T-helper 1 cell (primary cell): ENCODE data around the gene SALL3.

Experiments
- DNase-seq, 5 donors: peaks; one replicate each; pipeline ENCODE4 v3.0.0-alpha.2; 2012 to 2020

Gene SALL3

GRCh38 chr18:78981394-78981831 lies 1.8 kb downstream of the SALL3 start:
- no peak for DNase-seq

- DNase-seq, result no peak
Observed at GRCh38 chr18:78981989-78982620, 2.5 kb downstream of the SALL3 start.

GRCh38 chr18:78983512-78983911 lies 3.9 kb downstream of the SALL3 start:
- no peak for DNase-seq

- DNase-seq, result peak in 1 of 5 donors; percentile 22
Observed at GRCh38 chr18:78984941-78985784, 5.5 kb downstream of the SALL3 start.

GRCh38 chr18:78986018-78986481 lies 6.4 kb downstream of the SALL3 start:
- DNase-seq, result no peak

- DNase-seq, result no peak
Observed at GRCh38 chr18:78991446-78991845, 11.8 kb downstream of the SALL3 start.

- no peak for DNase-seq
Observed at GRCh38 chr18:78992041-78993011, 12.7 kb downstream of the SALL3 start.

GRCh38 chr18:78993014-78993926 lies 13.7 kb downstream of the SALL3 start:
- DNase-seq, result no peak

GRCh38 chr18:78994000-78994399 lies 14.4 kb downstream of the SALL3 start:
- DNase-seq, result no peak

GRCh38 chr18:78994531-78994930 lies 14.9 kb downstream of the SALL3 start:
- no peak for DNase-seq

- DNase-seq, result no peak
Observed at GRCh38 chr18:78994977-78995582, 15.5 kb downstream of the SALL3 start.

GRCh38 chr18:78995740-78996395 lies 16.2 kb downstream of the SALL3 start:
- DNase-seq, result no peak

GRCh38 chr18:78996741-78997490 lies 17.3 kb downstream of the SALL3 start:
- no peak for DNase-seq

GRCh38 chr18:78998371-78999071 lies 18.9 kb downstream of the SALL3 start:
- no peak for DNase-seq

- no peak for DNase-seq
Observed at GRCh38 chr18:78999939-79000338, 20.3 kb downstream of the SALL3 start.

GRCh38 chr18:79000997-79001396 lies 21.4 kb downstream of the SALL3 start:
- DNase-seq, result no peak

GRCh38 chr18:79005653-79006052 lies 26.0 kb downstream of the SALL3 start:
- no peak for DNase-seq

GRCh38 chr18:79006106-79006795 lies 26.6 kb downstream of the SALL3 start:
- DNase-seq, result no peak

GRCh38 chr18:79007440-79007839 lies 27.8 kb downstream of the SALL3 start:
- DNase-seq, result no peak
